Measurements from ENCODE around the gene IL4I1.

IL4I1 gene

GRCh38 chr19:49863935-49864320 lies 32.8 kb downstream of the IL4I1 start:
- DNase-seq (ENCODE audit: low spot score): no peak

- DNase-seq (ENCODE audit: low spot score): no peak
Observed at GRCh38 chr19:49863254-49863934, 33.3 kb downstream of the IL4I1 start.

GRCh38 chr19:49862391-49863253 lies 34.1 kb downstream of the IL4I1 start:
- no peak for DNase-seq (ENCODE audit: low spot score)

GRCh38 chr19:49861541-49862378 lies 34.9 kb downstream of the IL4I1 start:
- no peak for DNase-seq (ENCODE audit: low spot score)

GRCh38 chr19:49861107-49861506 lies 35.6 kb downstream of the IL4I1 start:
- DNase-seq (ENCODE audit: low spot score): no peak

- no peak for DNase-seq (ENCODE audit: low spot score)
Observed at GRCh38 chr19:49860336-49861102, 36.2 kb downstream of the IL4I1 start.

GRCh38 chr19:49859682-49860335 lies 36.9 kb downstream of the IL4I1 start:
- no peak for DNase-seq (ENCODE audit: low spot score)

- DNase-seq (ENCODE audit: low spot score): no peak
Observed at GRCh38 chr19:49858088-49858985, 38.4 kb downstream of the IL4I1 start.

- no peak for DNase-seq (ENCODE audit: low spot score)
Observed at GRCh38 chr19:49857838-49858087, 38.9 kb downstream of the IL4I1 start.

GRCh38 chr19:49857061-49857837 lies 39.4 kb downstream of the IL4I1 start:
- no peak for DNase-seq (ENCODE audit: low spot score)

- no peak for DNase-seq (ENCODE audit: low spot score)
Observed at GRCh38 chr19:49856574-49857021, 40.1 kb downstream of the IL4I1 start.

- DNase-seq (ENCODE audit: low spot score): no peak
Observed at GRCh38 chr19:49855676-49856573, 40.8 kb downstream of the IL4I1 start.

- DNase-seq (ENCODE audit: low spot score): no peak
Observed at GRCh38 chr19:49855277-49855675, 41.4 kb downstream of the IL4I1 start.

GRCh38 chr19:49854378-49855263 lies 42.1 kb downstream of the IL4I1 start:
- no peak for DNase-seq (ENCODE audit: low spot score)

GRCh38 chr19:49853852-49854377 lies 42.8 kb downstream of the IL4I1 start:
- no peak for DNase-seq (ENCODE audit: low spot score)

GRCh38 chr19:49852631-49853126 lies 44.0 kb downstream of the IL4I1 start:
- no peak for DNase-seq (ENCODE audit: low spot score)
